IMR-90 (cell line): ENCODE results near the gene SYT17. TPM values are rescaled to one million over a fixed set of nuclear protein-coding genes. Genes with fewer than 3 reads are reported as not detected.

Experiments used
- ATAC-seq: fragments of 200-7000 bp; cut with Tn5 transposase; 2 replicates; pipeline ENCODE4 v1.9.1; 2020; ENCODE audit warnings: low read depth, mild to moderate bottlenecking, moderate library complexity
- BruUV-seq: library from RNA; stranded (reverse); fragments of 400-500 nt; replicated peaks from 2 replicates; lab custom pipeline; 2021; lab: Mats Ljungman, UMichigan
- CTCF ChIA-PET: fragments of 300-600 bp; formaldehyde crosslinking; extraction: SDS; loops from one replicate; lab custom pipeline; 2021; ENCODE audit warnings: antibody characterized with exemption; lab: Yijun Ruan, JAX
- POLR2A ChIA-PET: fragments of 300-600 bp; sonication (Branson Sonifier 250); formaldehyde crosslinking; loops from one replicate; lab custom pipeline; 2022; ENCODE audit warnings: antibody characterized with exemption; ENCODE audit not compliant: unreplicated experiment; lab: Charles Lee
- DNase-seq: peaks from one replicate; pipeline ENCODE4 v3.0.0; 2013
- H2AFZ ChIP-seq: replicated peaks from 2 replicates; pipeline ENCODE3; 2013; ENCODE audit warnings: low read length, mild to moderate bottlenecking; ENCODE audit not compliant: poor library complexity
- H2AK5ac ChIP-seq: 2 replicates; pipeline ENCODE4 v1.6.1; 2013; ENCODE audit warnings: low read depth, low read length, inconsistent platforms
- H2AK9ac ChIP-seq: replicated peaks from 2 replicates; pipeline ENCODE3; 2013; ENCODE audit warnings: mild to moderate bottlenecking, low read depth, low read length, moderate library complexity; ENCODE audit not compliant: poor library complexity
- H2BK120ac ChIP-seq: 2 replicates; pipeline ENCODE4 v1.6.1; 2013; ENCODE audit warnings: low read depth, low read length, inconsistent platforms
- H2BK15ac ChIP-seq: 3 replicates; pipeline ENCODE4 v1.6.1; 2013; ENCODE audit warnings: low read depth, low read length, inconsistent platforms
- H2BK20ac ChIP-seq: 2 replicates; pipeline ENCODE4 v1.6.1; 2013; ENCODE audit warnings: low read depth, mild to moderate bottlenecking, inconsistent platforms, low read length, moderate library complexity
- H2BK5ac ChIP-seq: 2 replicates; pipeline ENCODE4 v1.6.1; 2013; ENCODE audit warnings: mild to moderate bottlenecking, low read depth, low read length, inconsistent platforms; ENCODE audit not compliant: poor library complexity, severe bottlenecking
- H3K14ac ChIP-seq: replicated peaks from 2 replicates; pipeline ENCODE4 v1.6.1; 2013; ENCODE audit warnings: low read depth, low read length, inconsistent platforms
- H3K18ac ChIP-seq: 2 replicates; pipeline ENCODE4 v1.6.1; 2013; ENCODE audit warnings: low read depth, low read length, control low read depth
- H3K23ac ChIP-seq: 2 replicates; pipeline ENCODE4 v1.6.1; 2013; ENCODE audit warnings: low read depth, low read length, inconsistent platforms
- H3K27ac ChIP-seq: 2 replicates; pipeline ENCODE4 v1.5.1; 2013; ENCODE audit warnings: mild to moderate bottlenecking, control low read depth, low read length; ENCODE audit not compliant: insufficient read depth
- H3K27me3 ChIP-seq: 2 replicates; pipeline ENCODE4 v1.6.1; 2013; ENCODE audit warnings: low read length; ENCODE audit not compliant: control insufficient read depth, insufficient read depth
- H3K36me3 ChIP-seq: 2 replicates; pipeline ENCODE4 v1.6.1; 2013; ENCODE audit warnings: low read length, mixed read lengths; ENCODE audit not compliant: control insufficient read depth, insufficient read depth
- H3K4ac ChIP-seq: 2 replicates; pipeline ENCODE4 v1.6.1; 2013; ENCODE audit warnings: low read depth, low read length, inconsistent platforms
- H3K4me1 ChIP-seq: 2 replicates; pipeline ENCODE4 v1.6.1; 2013; ENCODE audit warnings: low read length, mixed read lengths; ENCODE audit not compliant: control insufficient read depth, insufficient read depth
- H3K4me2 ChIP-seq: 2 replicates; pipeline ENCODE4 v1.6.1; 2013; ENCODE audit warnings: low read depth, mild to moderate bottlenecking, control low read depth, low read length, moderate library complexity
- H3K4me3 ChIP-seq: 2 replicates; pipeline ENCODE4 v1.5.1; 2013; ENCODE audit warnings: low read depth, mild to moderate bottlenecking, control low read depth, low read length, moderate library complexity; ENCODE audit not compliant: insufficient read depth
- H3K56ac ChIP-seq: 2 replicates; pipeline ENCODE4 v1.6.1; 2013; ENCODE audit warnings: low read length, inconsistent platforms; ENCODE audit not compliant: insufficient read depth; ENCODE audit errors: extremely low read depth
- H3K79me1 ChIP-seq, 2 experiments: 2 replicates each; pipeline ENCODE4 v1.6.1; 2013; ENCODE audit warnings: low read length in 2 of 2, inconsistent platforms in 1 of 2, low read depth in 1 of 2
- H3K9ac ChIP-seq: 2 replicates; pipeline ENCODE4 v1.6.1; 2013; ENCODE audit warnings: low read depth, low read length, control low read depth
- H3K9me1 ChIP-seq: 2 replicates; pipeline ENCODE4 v1.6.1; 2013; ENCODE audit warnings: low read length, inconsistent platforms; ENCODE audit not compliant: insufficient read depth
- H3K9me3 ChIP-seq: 2 replicates; pipeline ENCODE4 v1.6.1; 2013; ENCODE audit warnings: low read length; ENCODE audit not compliant: control insufficient read depth, insufficient read depth
- H4K20me1 ChIP-seq: 2 replicates; pipeline ENCODE4 v1.6.1; 2013; ENCODE audit warnings: low read length, inconsistent platforms; ENCODE audit not compliant: insufficient read depth
- H4K5ac ChIP-seq: 2 replicates; pipeline ENCODE4 v1.6.1; 2013; ENCODE audit warnings: mild to moderate bottlenecking, low read depth, low read length, control low read depth
- H4K8ac ChIP-seq, 2 experiments: 2 replicates each; pipeline ENCODE4 v1.6.1; 2013; ENCODE audit warnings: low read depth in 2 of 2, low read length in 2 of 2, control low read depth in 1 of 2, inconsistent platforms in 1 of 2
- H4K91ac ChIP-seq: 2 replicates; pipeline ENCODE4 v1.6.1; 2013; ENCODE audit warnings: low read depth, low read length, inconsistent platforms; ENCODE audit not compliant: insufficient read depth
- BHLHE40 ChIP-seq: fragments of 150-350 bp; IDR thresholded peaks from 2 replicates; pipeline ENCODE4 v1.6.1; 2016; ENCODE audit warnings: mild to moderate bottlenecking, low read depth, low read length
- CEBPB ChIP-seq: IDR thresholded peaks from 2 replicates; pipeline ENCODE4 v1.6.1; 2012; ENCODE audit warnings: low read depth, low read length, improper control_type of control experiment
- CHD1 ChIP-seq: IDR thresholded peaks from 2 replicates; pipeline ENCODE4 v1.6.1; 2012; ENCODE audit warnings: low read depth, low read length, improper control_type of control experiment
- ELK1 ChIP-seq: fragments of 150-350 bp; IDR thresholded peaks from 2 replicates; pipeline ENCODE4 v1.6.1; 2016; ENCODE audit warnings: low read depth, mild to moderate bottlenecking, low read length, moderate library complexity, borderline replicate concordance
- FOS ChIP-seq: fragments of 150-350 bp; IDR thresholded peaks from 2 replicates; pipeline ENCODE4 v1.6.1; 2016; ENCODE audit warnings: low read depth, low read length
- MAFK ChIP-seq: IDR thresholded peaks from 2 replicates; pipeline ENCODE4 v1.6.1; 2012; ENCODE audit warnings: low read depth, low read length, improper control_type of control experiment
- MAZ ChIP-seq: IDR thresholded peaks from 2 replicates; pipeline ENCODE4 v1.6.1; 2012; ENCODE audit warnings: low read depth, mild to moderate bottlenecking, low read length, improper control_type of control experiment, moderate library complexity, borderline replicate concordance
- MXI1 ChIP-seq: IDR thresholded peaks from 2 replicates; pipeline ENCODE4 v1.6.1; 2012; ENCODE audit warnings: low read depth, mild to moderate bottlenecking, low read length, moderate library complexity, borderline replicate concordance
- NFE2L2 ChIP-seq: fragments of 150-350 bp; IDR thresholded peaks from 2 replicates; pipeline ENCODE4 v1.6.1; 2016; ENCODE audit warnings: low read depth, mild to moderate bottlenecking, low read length
- POLR2A ChIP-seq: IDR thresholded peaks from 2 replicates; pipeline ENCODE4 v1.6.1; 2012; ENCODE audit warnings: mild to moderate bottlenecking, low read depth, low read length
- RAD21 ChIP-seq: IDR thresholded peaks from 2 replicates; pipeline ENCODE4 v1.6.1; 2012; ENCODE audit warnings: low read length, improper control_type of control experiment
- RCOR1 ChIP-seq: IDR thresholded peaks from 2 replicates; pipeline ENCODE4 v1.6.1; 2012; ENCODE audit warnings: mild to moderate bottlenecking, low read length, improper control_type of control experiment; ENCODE audit not compliant: insufficient replicate concordance
- RFX5 ChIP-seq: IDR thresholded peaks from 2 replicates; pipeline ENCODE4 v1.8.0; 2012; ENCODE audit warnings: low read depth, mild to moderate bottlenecking, low read length, moderate library complexity
- SMC3 ChIP-seq: fragments of 150-350 bp; IDR thresholded peaks from 2 replicates; pipeline ENCODE4 v1.6.1; 2016; ENCODE audit warnings: low read depth, mild to moderate bottlenecking, antibody characterized with exemption, low read length, moderate library complexity
- USF2 ChIP-seq: fragments of 150-350 bp; IDR thresholded peaks from 2 replicates; pipeline ENCODE4 v1.6.1; 2017; ENCODE audit warnings: mild to moderate bottlenecking, antibody characterized with exemption, low read length, low read depth
- WGBS, 2 experiments: methylation state at CpG; one replicate each; pipeline versions ENCODE4 v1.1.5 to v1.1.7; 2013; ENCODE audit warnings: missing lambda C conversion rate in 2 of 2; ENCODE audit not compliant: insufficient read length in 1 of 2; ENCODE audit errors: extremely low coverage in 2 of 2; 5-methylcytosine and 5-hydroxymethylcytosine counted together
- dilution Hi-C: fragments of 300-500 bp; cut with HindIII; formaldehyde crosslinking; loops from one replicate; pipeline ENCODE4 v1.14.3; 2018; ENCODE audit warnings: low sequenced_read_pairs; ENCODE audit not compliant: unreplicated experiment
- in situ Hi-C: fragments of 300-500 bp; cut with MboI; formaldehyde crosslinking; loops from 3 replicates; pipeline ENCODE4 v1.14.3; 2019; ENCODE audit warnings: low sequenced_read_pairs, inconsistent platforms, mixed read lengths
- intact Hi-C: fragments of 100-400 bp; cut with micrococcal nuclease; formaldehyde crosslinking; loops from 2 replicates; pipeline ENCODE4 v1.10.0; 2022
- polyA plus RNA-seq, 3 experiments: library from polyadenylated mRNA; depleted of rRNA; stranded (reverse); fragments of >200 nt; gene quantifications; 2 replicates each; pipeline ENCODE4 v1.2.3, GENCODE V29; 2012; ENCODE audit warnings: low replicate concordance in 1 of 3
- total RNA-seq: library from RNA; depleted of rRNA; stranded (reverse); fragments of >200 nt; gene quantifications from 2 replicates; pipeline ENCODE4 v1.2.3, GENCODE V29; 2012

Gene SYT17
- total and polyA plus RNA-seq, 2 of the 4 experiments (the other 2 are of a cell fraction), result not detected

GRCh38 chr16:19137201-19138128, 30.6 kb upstream of the SYT17 start:
- H2BK5ac ChIP-seq, result no peak overlapping the region
- H4K91ac ChIP-seq, result no peak overlapping the region
- no CpG with 5 or more reads among the region's 6 CpGs for WGBS, 2 experiments
- H4K5ac ChIP-seq, result no peak overlapping the region; the same call in 1 of the 2 replicates
- ChIA-PET POLR2A (no interaction called here), CTCF (interaction anchor here (0.8 kb wide), 1 partner anchor 42 kb away, joined by 3 read pairs; no protein-coding TSS in a partner anchor)
- H2BK15ac ChIP-seq, result 0 out of 3 replicates have a peak overlapping the region, but pooled peaks have one; percentile 21
- H3K18ac ChIP-seq, result no peak overlapping the region; the same call in 1 of the 2 replicates
- H3K27me3 ChIP-seq, result no peaks in the 10 kb centered on the region
- DNase-seq (no peak), ATAC-seq (no peak)
- H2AFZ ChIP-seq, result no peak overlapping the region
- H3K9ac ChIP-seq, result no peak overlapping the region
- peak overlapping the region; percentile 40; the same call in 1 of the 2 replicates for H3K23ac ChIP-seq
- H3K9me1 ChIP-seq, result peaks cover 18% of the 10 kb centered on the region
- H3K27ac ChIP-seq, result peak overlapping the region; percentile 55; the same call in 1 of the 2 replicates
- intact Hi-C loops (no loop called here), in situ Hi-C loops (no loop called here), dilution Hi-C loops (no loop called here)
- H4K20me1 ChIP-seq, result no peaks in the 10 kb centered on the region
- H2BK120ac ChIP-seq, result peak overlapping the region; percentile 75
- H3K36me3 ChIP-seq, result no peaks in the 10 kb centered on the region
- H3K14ac ChIP-seq, result no peak overlapping the region
- H4K8ac ChIP-seq, result peak overlapping the region in 1 of 2 experiments; percentile 17; a peak in 1 of 4 replicates
- H3K9me3 ChIP-seq, result no peaks in the 10 kb centered on the region
- TF ChIP-seq MAFK (no peak), CEBPB (no peak), POLR2A (no peak), RAD21 (no peak), BHLHE40 (no peak), MAZ (no peak), FOS (no peak), USF2 (no peak), RCOR1 (no peak), CHD1 (no peak), NFE2L2 (no peak), MXI1 (no peak), ELK1 (no peak), RFX5 (no peak), SMC3 (no peak)
- H2BK20ac ChIP-seq, result peak overlapping the region; percentile 8; the same call in 1 of the 2 replicates
- H3K4ac ChIP-seq, result peak overlapping the region; percentile 24
- no peak overlapping the region for H3K56ac ChIP-seq
- H3K4me2 ChIP-seq, result no peak overlapping the region
- H2AK5ac ChIP-seq, result no peak overlapping the region
- no peak overlapping the region for H3K4me3 ChIP-seq
- H3K4me1 ChIP-seq, result peaks cover 29% of the 10 kb centered on the region
- no TSS peak for BruUV-seq
- H2AK9ac ChIP-seq, result peak overlapping the region; percentile 17
- H3K79me1 ChIP-seq, result peaks cover 0 to 9% of the 10 kb centered on the region in 2 experiments; a peak in 3 of 4 replicates
